GM19467 (cell line): ENCODE measurements around the gene PTPN1.
"Not testable (repeated sequence)": the region's sequence is repeated elsewhere in the genome, so short reads cannot be mapped to it uniquely, and the experiment has no call there.

Experiments
- ATAC-seq: cut with Tn5 transposase; IDR thresholded peaks from one replicate; pipeline ENCODE4 v1.9.1; 2021; ENCODE audit warnings: mild to moderate bottlenecking, moderate library complexity; ENCODE audit not compliant: unreplicated experiment

The PTPN1 gene

GRCh38 chr20:50509923-50510705, at the start of gene PTPN1:
Gene PTPN1, plus strand, starts transcription at chr20:50510383. Its CDS starts 145 bp downstream, at chr20:50510528.
- peak; percentile 89 for ATAC-seq

- peak; percentile 53 for ATAC-seq
Measured at GRCh38 chr20:50460608-50461267, 49.4 kb upstream of the PTPN1 start.

- ATAC-seq, result no peak
Measured at GRCh38 chr20:50462093-50462690, 48.0 kb upstream of the PTPN1 start.

GRCh38 chr20:50464026-50464724, 46.0 kb upstream of the PTPN1 start:
- ATAC-seq, result no peak

GRCh38 chr20:50464725-50465650, 45.2 kb upstream of the PTPN1 start:
- no peak for ATAC-seq

DNA sequence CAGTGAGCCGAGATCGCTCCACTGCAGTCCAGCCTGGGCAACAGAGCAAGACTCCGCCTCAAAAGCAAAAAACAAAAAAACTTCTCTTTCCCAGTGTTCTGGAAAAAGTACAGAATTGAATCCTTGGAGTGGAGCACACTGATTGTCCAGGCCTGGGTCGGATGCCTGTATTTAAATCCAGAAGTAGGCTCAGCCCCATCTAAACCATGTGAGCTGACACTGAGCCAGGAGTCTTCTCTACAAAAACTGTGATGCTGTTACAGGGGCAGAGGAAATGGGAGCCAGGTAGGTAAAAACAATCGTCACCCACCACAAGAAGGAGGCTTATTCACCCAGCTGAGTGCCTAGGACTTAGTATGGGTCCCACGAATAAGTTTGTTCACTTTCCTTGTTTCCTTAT, 43.0 kb upstream of the PTPN1 start:
- ATAC-seq, result no peak

DNA sequence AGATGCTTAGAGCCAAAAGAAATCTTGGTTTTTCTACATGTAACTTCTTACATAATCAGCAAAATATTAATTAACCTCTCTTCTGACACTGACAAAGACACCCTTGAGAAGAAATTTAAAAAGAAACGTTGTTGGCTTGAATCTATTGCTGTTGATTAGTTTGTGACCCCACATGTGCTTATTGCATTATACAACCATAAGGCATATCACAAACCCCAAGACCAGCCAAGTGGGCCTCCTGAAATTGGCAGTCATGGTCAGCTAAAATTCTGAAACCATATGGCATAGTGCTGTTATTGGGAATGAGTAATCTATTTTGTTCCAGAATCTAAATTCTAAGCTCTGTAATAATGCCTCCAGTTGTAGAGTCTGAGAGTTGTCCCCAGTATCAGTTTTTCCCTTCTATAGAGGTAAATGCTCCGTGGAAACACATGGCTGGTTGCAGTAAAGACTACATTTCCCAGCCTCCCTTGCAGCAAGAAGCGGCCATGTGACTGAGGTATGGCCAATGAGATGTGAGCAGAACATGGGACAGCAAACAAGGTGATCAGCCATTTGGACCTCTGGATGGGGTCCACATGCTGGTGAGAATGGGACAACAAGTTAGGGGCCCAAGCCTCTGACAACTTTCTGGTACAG, 42.3 kb upstream of the PTPN1 start:
- no peak for ATAC-seq

GRCh38 chr20:50468378-50468798, 41.8 kb upstream of the PTPN1 start:
- no peak for ATAC-seq

DNA sequence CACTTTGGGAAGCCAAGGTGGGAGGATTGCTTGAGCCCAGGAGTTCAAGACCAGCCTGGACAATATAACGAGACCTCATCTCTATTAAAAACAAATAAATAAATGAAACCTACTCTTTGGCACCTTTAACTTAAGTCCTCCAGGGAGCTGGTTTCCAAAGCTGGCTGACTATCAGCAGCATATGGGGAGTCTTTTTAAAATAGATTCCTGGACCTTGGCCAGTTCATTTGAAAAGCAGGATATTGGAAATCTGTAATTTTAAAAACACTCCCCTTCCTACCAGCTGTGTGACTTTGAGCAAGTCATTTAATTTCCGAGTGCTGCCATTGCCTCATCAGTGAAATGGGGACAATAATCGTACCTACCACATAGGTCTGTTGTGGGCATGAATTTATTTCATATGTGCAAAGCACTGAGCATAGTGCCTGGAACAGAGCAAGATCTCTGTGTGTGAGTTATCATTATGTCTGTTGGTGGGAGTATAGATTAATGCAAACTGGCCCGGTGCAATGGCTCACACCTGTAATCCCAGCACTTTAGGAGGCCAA, 40.9 kb upstream of the PTPN1 start:
- no peak for ATAC-seq

GRCh38 chr20:50469796-50470195, 40.4 kb upstream of the PTPN1 start:
- no peak for ATAC-seq

GRCh38 chr20:50470264-50470858, 39.8 kb upstream of the PTPN1 start:
- ATAC-seq, result no peak

- ATAC-seq, result no peak
Measured at GRCh38 chr20:50471231-50471630, 39.0 kb upstream of the PTPN1 start.

DNA sequence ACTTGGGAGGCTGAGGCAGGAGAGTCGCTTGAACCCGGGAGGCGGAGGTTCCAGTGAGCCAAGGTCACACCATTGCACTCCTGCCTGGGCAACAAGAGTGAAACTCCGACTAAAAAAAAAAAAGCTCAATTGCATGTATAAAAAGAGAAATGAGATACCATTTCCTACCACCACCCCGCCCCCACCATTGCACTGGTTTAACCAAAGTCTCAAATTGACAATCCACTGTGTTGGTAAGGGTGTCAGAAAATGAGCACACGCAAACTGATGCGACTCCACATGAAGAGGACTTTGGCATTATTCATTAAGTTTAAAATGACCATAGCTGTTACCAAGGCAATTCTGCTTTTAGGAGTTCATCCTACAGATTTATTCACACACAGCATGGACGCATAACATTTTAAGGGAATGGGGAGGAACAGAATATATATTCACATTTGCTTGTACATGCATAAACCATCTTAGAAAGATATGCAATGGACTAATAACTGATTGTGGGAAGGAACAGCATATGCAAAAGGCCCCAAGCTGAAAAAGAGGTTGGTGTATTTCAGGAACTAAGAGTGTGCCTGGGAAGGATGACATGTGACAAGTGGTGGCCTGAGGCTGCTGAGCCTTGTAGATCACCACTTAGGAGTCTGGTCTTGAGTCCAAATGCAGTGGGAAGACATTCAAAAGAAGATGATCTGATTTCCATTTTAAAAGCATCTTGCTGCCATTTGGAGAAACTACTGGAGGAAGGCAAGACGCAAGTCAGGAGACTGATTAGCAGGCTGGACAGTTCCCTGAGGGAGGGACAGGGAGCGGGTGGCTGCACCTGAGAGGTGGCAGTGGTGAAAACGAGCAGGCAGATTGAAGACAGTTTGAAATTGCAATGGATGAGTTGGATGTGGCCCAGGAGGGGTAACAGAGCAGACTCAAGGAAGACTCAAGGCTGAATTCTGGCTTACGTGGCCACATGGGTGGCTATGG, 37.2 kb upstream of the PTPN1 start:
- ATAC-seq, result no peak

GRCh38 chr20:50474356-50474755, 35.8 kb upstream of the PTPN1 start:
- not testable (repeated sequence) for ATAC-seq

DNA sequence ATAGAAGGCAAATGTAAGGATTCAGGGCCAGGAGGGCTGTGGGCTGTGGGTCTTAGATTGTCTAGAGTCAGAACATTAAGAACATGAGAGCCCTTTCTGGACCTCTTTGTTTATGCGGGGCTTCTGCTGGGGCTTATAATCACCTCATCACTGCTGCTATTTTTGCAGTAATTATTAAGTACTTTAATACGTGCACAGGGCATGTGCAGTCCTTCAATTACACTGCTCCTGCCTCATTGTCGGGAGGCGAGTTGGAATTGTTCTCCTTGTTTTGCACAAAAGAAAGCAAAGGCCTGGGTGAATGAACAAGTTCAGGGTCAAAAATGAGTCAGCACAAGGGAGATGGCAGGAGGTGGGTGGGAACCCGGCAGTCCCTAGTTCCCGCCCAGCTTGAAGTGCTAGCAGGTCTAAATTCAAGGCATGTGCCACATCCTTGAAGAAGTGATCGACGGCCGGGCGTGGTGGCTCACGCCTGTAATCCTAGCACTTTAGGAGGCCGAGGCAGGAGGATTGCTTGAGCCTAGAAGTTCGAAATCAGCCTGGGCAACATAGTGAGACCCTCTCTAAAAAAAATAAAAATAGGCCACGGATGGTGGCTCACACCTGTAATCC, 34.4 kb upstream of the PTPN1 start:
- no peak for ATAC-seq

DNA sequence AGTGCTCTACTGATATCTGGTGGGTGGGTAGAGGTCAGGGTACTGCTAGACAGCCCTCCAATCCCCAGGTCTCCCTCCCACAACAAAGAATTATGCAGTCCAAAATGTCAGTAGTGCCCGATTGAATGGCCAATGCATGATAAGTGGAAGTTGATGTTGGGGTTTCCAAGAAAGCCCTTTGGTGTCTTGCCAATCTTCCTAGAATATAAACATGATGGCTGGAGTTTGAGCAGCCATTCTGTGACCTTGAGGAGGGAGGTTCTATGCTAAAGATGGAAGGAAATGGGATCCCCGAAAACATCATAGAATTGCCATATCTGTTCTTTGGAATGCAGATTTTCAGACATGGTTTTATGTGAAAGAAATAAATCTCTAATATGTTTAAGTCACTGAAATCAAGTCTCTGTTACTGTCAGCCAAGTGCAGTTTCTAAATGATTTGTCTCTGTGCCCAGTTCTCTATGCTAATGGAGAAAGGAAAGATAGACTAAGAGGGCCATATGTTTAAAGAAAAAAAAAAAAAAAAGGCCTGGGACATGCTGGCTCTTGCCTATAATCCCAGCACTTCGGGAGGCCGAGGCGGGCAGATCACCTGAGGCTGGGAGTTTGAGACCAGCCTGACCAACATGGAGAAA, 32.8 kb upstream of the PTPN1 start:
- no peak for ATAC-seq
